DLD1 (cell line): ENCODE results near the gene FAM120B.

Experiments used
- in situ Hi-C: cut with HindIII; loops from 2 replicates; pipeline ENCODE4 v1.10.0; 2017; ENCODE audit warnings: low sequenced_read_pairs

Gene FAM120B

GRCh38 chr6:170437719-170438401 lies 131.3 kb downstream of the FAM120B start:
- in situ Hi-C loops = no loop called here

GRCh38 chr6:170438402-170438753 lies 131.8 kb downstream of the FAM120B start:
- in situ Hi-C loops = no loop called here

DNA sequence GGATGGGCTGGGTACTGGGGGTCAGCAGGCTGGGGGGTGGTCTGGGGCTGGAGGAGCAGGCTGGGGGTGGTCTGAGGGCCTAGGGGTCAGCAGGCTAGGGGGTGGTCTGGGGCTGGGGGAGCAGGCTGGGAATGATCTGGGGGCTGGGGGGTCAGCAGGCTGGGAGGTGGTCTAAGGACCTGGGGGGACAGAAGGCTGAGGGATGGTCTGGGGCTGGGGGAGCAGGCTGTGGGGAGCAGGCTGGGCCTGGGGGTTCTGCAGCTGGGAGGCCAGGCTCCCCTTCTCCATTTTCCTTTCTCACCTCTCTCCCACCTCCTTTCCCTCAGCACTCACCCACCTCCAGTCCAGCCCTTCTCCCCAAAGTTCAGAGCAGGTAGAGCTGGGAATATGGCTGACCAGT lies 132.3 kb downstream of the FAM120B start:
- in situ Hi-C loops = no loop called here

DNA sequence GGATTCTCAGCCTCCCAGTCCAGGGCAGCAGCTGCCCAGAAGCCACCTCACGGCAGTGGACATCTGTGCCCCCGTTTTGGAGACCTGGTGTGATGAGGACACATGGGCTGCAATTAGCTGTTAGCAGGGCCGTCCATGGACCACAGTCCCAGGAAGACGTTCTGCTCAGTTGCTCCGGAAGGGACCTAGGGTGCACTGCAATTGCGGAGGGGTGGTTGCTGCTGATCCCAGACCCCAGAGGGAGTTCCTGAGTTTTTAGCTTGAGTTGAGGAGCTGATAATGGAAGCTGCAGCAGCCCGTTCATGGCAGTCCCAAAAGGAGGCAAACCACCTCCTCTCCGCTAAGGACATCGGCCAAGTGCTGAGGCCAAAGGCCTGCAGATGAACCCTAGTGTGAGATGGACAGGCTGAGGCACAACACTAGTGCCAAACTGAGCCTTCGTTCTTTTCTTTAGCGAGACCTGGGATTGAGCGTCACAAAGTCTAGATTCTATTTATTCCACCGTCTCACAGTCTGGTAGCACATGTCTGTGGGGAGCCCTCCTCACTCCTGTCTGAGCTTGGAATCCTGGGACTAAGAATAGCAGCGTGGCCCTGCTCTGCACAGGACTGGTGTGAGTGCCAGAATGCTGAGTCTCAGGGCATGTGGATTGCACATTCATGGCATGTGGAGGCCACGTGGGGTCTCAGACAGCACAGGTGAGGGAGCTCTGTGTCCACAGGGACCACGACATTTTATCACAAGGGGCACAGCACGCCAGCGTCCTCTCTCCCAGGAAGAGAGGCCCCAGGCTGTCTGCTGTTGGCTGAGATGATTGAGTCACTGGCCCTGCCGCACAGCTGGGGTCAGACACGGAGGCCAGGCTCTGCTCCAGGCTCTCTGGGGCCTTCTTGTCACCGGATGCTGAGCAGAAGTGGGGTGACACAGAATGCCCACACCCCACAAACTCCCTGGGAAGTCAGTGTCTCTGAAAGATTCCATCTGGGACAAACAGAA lies 133.1 kb downstream of the FAM120B start:
- in situ Hi-C loops = no loop called here

- in situ Hi-C loops = no loop called here
Observed at GRCh38 chr6:170440437-170440836, 133.9 kb downstream of the FAM120B start.

DNA sequence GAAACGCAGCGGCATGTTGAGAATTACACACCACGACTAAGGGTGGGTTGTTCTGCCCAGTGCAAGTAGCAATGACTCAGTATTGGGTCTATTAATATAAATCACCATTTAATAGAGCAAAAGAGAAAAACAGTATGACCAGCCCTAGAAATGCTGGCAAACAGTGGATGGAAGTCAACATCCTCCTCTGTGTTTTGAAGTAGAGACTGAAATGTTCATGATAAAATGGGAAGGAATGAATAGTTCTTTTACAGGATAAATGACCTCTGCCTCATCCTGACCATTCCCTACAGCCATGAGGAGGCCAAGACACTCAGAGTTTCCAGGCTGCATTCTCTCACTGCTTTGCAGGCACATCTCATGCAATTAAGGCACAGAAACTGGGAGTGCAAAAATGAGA lies 134.8 kb downstream of the FAM120B start:
- in situ Hi-C loops = no loop called here

DNA sequence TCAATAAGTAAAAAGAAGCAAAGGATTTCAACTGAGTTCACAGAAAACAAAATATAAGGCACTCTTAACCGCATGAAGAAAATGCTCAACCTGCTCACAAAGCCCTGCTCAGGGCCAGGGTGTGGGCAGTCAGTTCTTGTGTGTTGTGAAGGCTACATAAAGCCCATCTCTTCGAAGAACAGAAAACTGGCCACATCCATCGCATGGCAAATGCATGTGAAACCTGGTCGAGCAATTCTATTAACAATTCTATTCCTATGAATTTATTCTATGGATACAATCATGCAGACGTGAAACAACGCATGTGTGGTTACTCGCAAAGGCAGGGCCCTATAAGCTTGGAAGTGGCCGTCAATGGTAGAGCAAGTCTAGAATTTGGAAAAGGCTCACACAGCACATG lies 136.0 kb downstream of the FAM120B start:
- in situ Hi-C loops = no loop called here

GRCh38 chr6:170443151-170443662 lies 136.6 kb downstream of the FAM120B start:
- in situ Hi-C loops = no loop called here

DNA sequence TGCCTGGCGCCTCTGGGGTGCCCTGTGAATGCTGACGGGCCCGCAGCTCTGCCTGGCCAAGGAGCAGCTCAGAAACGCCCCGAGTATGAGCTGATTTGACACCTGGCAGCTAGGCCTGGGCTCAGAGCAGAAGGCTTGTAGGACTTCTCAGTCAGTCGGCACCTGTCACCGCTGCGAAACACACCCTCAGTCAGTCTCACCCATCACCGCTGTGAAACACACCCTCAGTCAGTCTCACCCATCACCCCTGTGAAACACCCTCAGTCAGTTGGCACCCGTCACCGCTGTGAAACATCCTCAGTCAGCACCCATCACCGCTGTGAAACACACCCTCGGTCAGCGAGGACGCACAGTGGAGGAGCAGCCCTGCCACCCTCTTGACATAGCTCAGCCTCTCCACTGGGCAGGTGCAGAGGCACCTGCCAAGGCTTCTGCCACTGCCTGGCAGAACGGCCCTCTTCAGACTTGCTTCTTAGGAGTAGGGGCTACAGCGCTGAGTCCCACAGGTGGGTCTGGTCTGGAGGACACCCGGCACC lies 137.6 kb downstream of the FAM120B start:
- in situ Hi-C loops = no loop called here

DNA sequence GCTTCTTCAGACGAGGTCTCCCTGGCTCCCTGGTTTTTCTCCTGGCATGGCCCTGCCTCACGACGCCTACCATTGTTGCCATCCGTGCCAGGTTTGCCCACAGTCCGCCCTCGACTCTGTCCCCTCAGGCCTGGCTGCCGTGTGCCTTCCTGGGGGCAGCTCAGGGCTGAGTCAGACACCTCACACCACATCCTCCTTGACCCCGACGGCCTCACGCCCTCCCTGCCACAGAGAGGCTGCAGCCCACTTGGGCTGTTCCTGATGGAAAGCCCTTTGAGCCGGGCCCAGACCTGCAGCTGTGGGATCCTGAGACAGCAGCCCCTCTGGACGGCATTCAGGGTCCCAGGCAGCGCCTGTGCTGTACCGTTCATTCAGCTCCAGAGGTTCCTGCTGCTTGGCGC lies 138.3 kb downstream of the FAM120B start:
- in situ Hi-C loops = no loop called here

GRCh38 chr6:170445487-170445886 lies 138.9 kb downstream of the FAM120B start:
- in situ Hi-C loops = no loop called here

DNA sequence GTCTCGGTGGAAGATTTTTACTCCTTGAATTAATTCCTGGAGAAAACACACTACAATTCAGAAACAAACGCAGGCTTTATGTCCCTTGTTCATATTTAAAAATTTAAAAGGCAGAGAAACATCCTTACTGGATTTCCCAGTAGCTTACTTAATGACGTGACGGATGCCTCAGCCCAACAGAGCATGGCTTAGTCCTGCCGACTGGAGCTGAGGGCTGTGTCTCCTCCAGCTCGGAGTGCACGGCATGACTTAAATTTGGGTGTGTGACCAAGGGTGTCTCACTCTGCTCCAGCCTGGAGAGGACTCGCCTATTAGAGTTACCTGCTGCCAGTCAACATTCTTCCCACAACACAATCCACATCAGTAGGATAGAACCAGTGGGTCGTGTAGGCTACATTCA lies 139.4 kb downstream of the FAM120B start:
- in situ Hi-C loops = no loop called here

GRCh38 chr6:170446841-170447560 lies 140.4 kb downstream of the FAM120B start:
- in situ Hi-C loops = no loop called here

DNA sequence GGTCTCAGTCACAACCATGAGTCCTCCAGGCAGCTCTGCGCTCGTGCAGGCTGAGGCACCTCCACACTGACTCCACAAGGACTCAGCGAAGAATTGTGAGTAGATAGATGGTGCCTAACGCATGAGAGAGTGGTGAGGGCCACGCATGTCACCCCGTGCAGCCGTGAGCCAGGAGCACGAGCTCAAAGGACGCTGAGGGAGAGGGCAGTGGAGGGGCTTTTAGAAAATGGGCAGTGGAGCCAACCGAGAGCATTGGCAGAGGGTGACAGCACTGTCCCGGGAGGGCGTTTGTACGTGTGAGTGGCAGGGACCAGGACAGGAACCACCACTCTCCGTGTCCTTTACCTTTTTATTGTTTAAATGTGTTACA lies 141.0 kb downstream of the FAM120B start:
- in situ Hi-C loops = no loop called here

- in situ Hi-C loops = no loop called here
Observed at GRCh38 chr6:170448317-170448716, 141.8 kb downstream of the FAM120B start.

GRCh38 chr6:170448751-170449630 lies 142.4 kb downstream of the FAM120B start:
- in situ Hi-C loops = no loop called here

DNA sequence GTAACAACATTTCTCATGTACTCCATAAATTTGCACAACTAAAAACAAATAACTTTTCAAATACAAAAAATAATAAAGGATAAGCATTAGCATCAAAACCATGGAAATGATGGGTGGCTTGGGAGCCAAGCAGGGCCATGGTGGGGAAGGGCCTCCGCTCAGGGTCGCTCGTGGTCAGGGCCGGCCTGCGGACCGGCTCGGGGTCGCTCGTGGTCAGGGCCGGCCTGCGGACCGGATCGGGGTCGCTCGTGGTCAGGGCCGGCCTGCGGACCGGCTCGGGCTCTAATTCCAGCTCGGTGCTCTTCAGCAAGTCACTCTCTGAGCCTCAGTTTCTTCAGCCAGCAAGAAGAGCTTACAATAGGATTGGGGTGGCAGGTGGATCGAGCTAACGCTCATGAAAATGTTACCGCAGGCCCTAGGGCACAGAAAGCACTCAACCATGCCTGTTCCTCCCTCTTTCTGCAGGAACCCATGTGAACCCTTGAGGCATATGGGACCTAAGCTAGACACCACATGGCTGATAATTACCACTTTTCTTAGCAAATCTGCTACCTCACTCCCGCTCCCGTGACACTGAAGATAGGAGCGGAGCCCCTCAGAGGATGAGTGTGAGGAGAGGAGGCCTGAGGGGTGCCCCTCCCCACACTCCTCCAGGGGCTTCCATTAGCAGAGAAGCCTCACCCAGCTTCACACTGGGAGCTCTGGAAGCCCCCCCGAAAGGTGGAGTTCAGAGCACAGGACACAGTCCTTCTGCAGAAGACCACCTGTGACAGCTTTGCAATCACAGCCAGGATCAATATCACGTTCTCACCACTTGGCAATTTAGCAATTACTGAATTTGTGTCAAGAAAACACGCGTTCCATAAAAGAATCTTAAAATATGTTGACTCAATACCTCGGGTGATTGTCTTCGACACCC lies 143.5 kb downstream of the FAM120B start:
- in situ Hi-C loops = no loop called here

DNA sequence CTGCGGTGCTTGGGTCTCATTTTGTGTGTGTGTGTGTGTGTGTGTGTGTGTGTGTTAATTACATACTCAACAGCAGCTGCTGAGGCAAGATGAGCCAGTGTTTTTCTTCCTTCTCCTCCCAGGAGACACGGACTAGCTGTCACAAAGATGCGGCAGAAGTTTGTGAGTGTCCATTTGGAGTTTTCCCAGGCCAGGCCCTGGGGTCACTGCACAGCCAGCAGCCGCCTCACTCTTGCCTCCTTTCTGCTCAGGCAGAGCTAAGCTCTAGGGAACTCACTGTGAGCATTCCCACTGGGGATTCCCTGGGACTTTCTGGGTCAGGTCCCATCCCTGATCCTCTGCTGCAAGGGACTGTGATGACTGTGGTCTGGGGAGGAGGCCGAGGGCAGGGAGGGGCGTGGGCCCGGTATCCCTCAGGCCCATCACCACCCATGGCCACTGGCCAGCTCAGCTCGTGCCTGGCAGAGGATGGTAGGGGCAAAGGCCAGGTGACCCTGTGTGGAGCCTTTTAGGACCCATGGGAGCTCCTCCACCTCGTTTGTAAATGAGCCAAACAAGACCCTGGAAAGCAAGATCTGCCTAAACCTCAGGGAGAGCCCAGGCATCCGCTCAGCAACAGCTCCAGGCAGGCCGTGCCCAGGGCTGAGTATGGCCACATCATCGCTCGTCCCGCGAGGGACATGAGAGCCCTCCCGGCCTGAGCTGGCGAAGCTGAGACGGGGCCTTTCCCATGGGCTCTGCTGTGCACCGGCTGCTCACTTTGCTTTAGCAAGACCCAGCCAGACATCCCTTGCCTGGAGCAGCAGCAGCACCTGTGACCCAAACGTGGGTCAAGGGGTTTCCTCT lies 144.6 kb downstream of the FAM120B start:
- in situ Hi-C loops = no loop called here
